HCT116 (cell line): ENCODE measurements around the gene TRIM13. TPM values are rescaled to one million over a fixed set of nuclear protein-coding genes. Genes with fewer than 3 reads are reported as not detected.

Experiments
- ATAC-seq: fragments of 200-7000 bp; cut with Tn5 transposase; 2 replicates; pipeline ENCODE4 v1.9.1; 2020; ENCODE audit warnings: mild to moderate bottlenecking, moderate library complexity
- BruUV-seq: library from RNA; stranded (reverse); fragments of 400-500 nt; replicated peaks from 2 replicates; lab custom pipeline; 2021; lab: Mats Ljungman, UMichigan
- CTCF ChIA-PET: fragments of 300-600 bp; sonication (Branson Sonifier 250); formaldehyde crosslinking; loops from one replicate; lab custom pipeline; 2021; ENCODE audit warnings: antibody characterized with exemption; lab: Charles Lee
- POLR2A ChIA-PET: fragments of 300-600, 350-600 bp; sonication (Branson Sonifier 250); formaldehyde crosslinking; loops from one replicate; lab custom pipeline; 2021; ENCODE audit warnings: antibody characterized with exemption; lab: Charles Lee
- RAD21 ChIA-PET, 2 experiments: fragments of 300-600 bp; sonication (Branson Sonifier 250); formaldehyde crosslinking; loops; one replicate each; lab custom pipeline; 2023; ENCODE audit warnings: low total read pairs in 2 of 2; ENCODE audit not compliant: uncharacterized antibody in 2 of 2, unreplicated experiment in 2 of 2, low non-redundant PET in 1 of 2; lab: Charles Lee
- DNase-seq: peaks from one replicate; pipeline ENCODE4 v3.0.0-alpha.2; 2010; ENCODE audit warnings: low read depth, low spot score
- H2AFZ ChIP-seq: fragments of 200-600 bp; shearing (Covaris generic), sonication (generic); 2 replicates; pipeline ENCODE4 v1.6.1; 2017; ENCODE audit warnings: low read depth, mixed run types, mixed read lengths, antibody characterized with exemption, low read length; ENCODE audit not compliant: poor library complexity, severe bottlenecking
- H3K27ac ChIP-seq: 2 replicates; pipeline ENCODE4 v1.5.1; 2012; ENCODE audit warnings: low read depth, low read length
- H3K27me3 ChIP-seq: fragments of 200-600 bp; sonication (generic); 2 replicates; pipeline ENCODE4 v1.6.1; 2016; ENCODE audit warnings: mixed run types, low read length, mixed read lengths; ENCODE audit not compliant: insufficient read depth
- H3K36me3 ChIP-seq, 2 experiments: fragments of 200-500 bp in 1 of 2; fragments of 200-600 bp in 1 of 2; sonication (Bioruptor generic) in 1 of 2; sonication (generic) in 1 of 2; 2 replicates each; pipeline versions ENCODE4 v1.5.1 to v1.6.1; 2014 to 2016; ENCODE audit warnings: low read length in 2 of 2, inconsistent platforms in 1 of 2, mixed read lengths in 1 of 2, mixed run types in 1 of 2; ENCODE audit not compliant: insufficient read depth in 2 of 2, control insufficient read depth in 1 of 2
- H3K4me1 ChIP-seq, 2 experiments: fragments of 200-600 bp in 1 of 2; sonication (generic) in 1 of 2; 2 replicates each; pipeline versions ENCODE4 v1.5.1 to v1.6.1; 2012 to 2017; ENCODE audit warnings: low read length in 2 of 2, inconsistent platforms in 1 of 2, mild to moderate bottlenecking in 1 of 2, mixed read lengths in 1 of 2, mixed run types in 1 of 2, moderate library complexity in 1 of 2; ENCODE audit not compliant: insufficient read depth in 2 of 2, control insufficient read depth in 1 of 2
- H3K4me2 ChIP-seq: fragments of 200-600 bp; sonication (generic); 2 replicates; pipeline ENCODE4 v1.6.1; 2017; ENCODE audit warnings: mixed run types, low read length, mixed read lengths
- H3K4me3 ChIP-seq, 2 experiments: fragments of 200-600 bp in 1 of 2; sonication (generic) in 1 of 2; replicated peaks in 1 of 2; 2 replicates each; pipeline ENCODE4 v1.5.1; 2011 to 2016; ENCODE audit warnings: low read length in 2 of 2, control low read depth in 1 of 2, low read depth in 1 of 2, mild to moderate bottlenecking in 1 of 2, mixed read lengths in 1 of 2, mixed run types in 1 of 2
- H3K79me2 ChIP-seq: fragments of 200-600 bp; sonication (generic); 2 replicates; pipeline ENCODE4 v1.6.1; 2017; ENCODE audit warnings: mild to moderate bottlenecking, mixed run types, low read length, moderate library complexity, mixed read lengths; ENCODE audit not compliant: insufficient read depth
- H3K9ac ChIP-seq: fragments of 200-600 bp; sonication (generic); 2 replicates; pipeline ENCODE4 v1.6.1; 2016; ENCODE audit warnings: low read length, mixed read lengths
- H3K9me2 ChIP-seq: fragments of 200-600 bp; sonication (generic), shearing (Covaris generic); 2 replicates; pipeline ENCODE4 v1.6.1; 2017; ENCODE audit warnings: mixed run types, mild to moderate bottlenecking, moderate library complexity; ENCODE audit not compliant: insufficient read depth
- H3K9me3 ChIP-seq, 2 experiments: fragments of 200-500 bp in 1 of 2; fragments of 200-600 bp in 1 of 2; sonication (Bioruptor generic) in 1 of 2; sonication (generic) in 1 of 2; 2 replicates each; pipeline ENCODE4 v1.6.1; 2014 to 2017; ENCODE audit warnings: low read length in 2 of 2, mixed read lengths in 2 of 2, inconsistent platforms in 1 of 2, low read depth in 1 of 2, mild to moderate bottlenecking in 1 of 2, mixed run types in 1 of 2, moderate library complexity in 1 of 2; ENCODE audit not compliant: control insufficient read depth in 1 of 2, insufficient read depth in 1 of 2
- H4K20me1 ChIP-seq: fragments of 200-600 bp; sonication (generic), shearing (Covaris generic); 2 replicates; pipeline ENCODE4 v1.6.1; 2017; ENCODE audit warnings: mixed run types, mild to moderate bottlenecking, moderate library complexity; ENCODE audit not compliant: insufficient read depth
- EGR1 ChIP-seq: IDR thresholded peaks from 2 replicates; pipeline ENCODE4 v1.6.1; 2012; ENCODE audit warnings: low read depth
- EZH2 ChIP-seq: fragments of 200-600 bp; sonication (generic); IDR thresholded peaks from 2 replicates; pipeline ENCODE4 v1.6.1; 2017; ENCODE audit warnings: antibody characterized with exemption, mixed run types
- EZH2phosphoT487 ChIP-seq: fragments of 200-600 bp; IDR thresholded peaks from 2 replicates; pipeline ENCODE4 v1.6.1; 2018; ENCODE audit warnings: antibody characterized with exemption, borderline replicate concordance
- POLR2A ChIP-seq: IDR thresholded peaks from 2 replicates; pipeline ENCODE4 v1.7.0; 2011; ENCODE audit warnings: borderline replicate concordance; ENCODE audit not compliant: insufficient read depth, insufficient read length; ENCODE audit errors: extremely low read depth
- RAD21 ChIP-seq: IDR thresholded peaks from 2 replicates; pipeline ENCODE4 v1.6.1; 2012; ENCODE audit warnings: low read depth, mild to moderate bottlenecking
- SIN3A ChIP-seq: IDR thresholded peaks from 2 replicates; pipeline ENCODE4 v1.6.1; 2012; ENCODE audit warnings: low read depth
- SP1 ChIP-seq: IDR thresholded peaks from 2 replicates; pipeline ENCODE4 v1.6.1; 2012; ENCODE audit warnings: low read depth
- SRF ChIP-seq: IDR thresholded peaks from 2 replicates; pipeline ENCODE4 v1.6.1; 2012; ENCODE audit warnings: low read depth
- ZNF274 ChIP-seq: fragments of 200-500 bp; sonication (Bioruptor generic); IDR thresholded peaks from 2 replicates; pipeline ENCODE4 v1.6.1; 2014; ENCODE audit warnings: mild to moderate bottlenecking, low read depth, low read length, inconsistent platforms
- intact Hi-C: fragments of 100-400 bp; cut with micrococcal nuclease; formaldehyde crosslinking; loops from 2 replicates; pipeline ENCODE4 v1.10.0; 2022
- total RNA-seq: library from RNA; stranded (reverse); gene quantifications from one replicate; pipeline ENCODE4 v1.2.1, GENCODE V29; 2021; ENCODE audit not compliant: unreplicated experiment
- TF ChIP-seq, protein P1 (sequence below), 3 experiments: fragments of 200-600 bp in 1 of 3; sonication (generic) in 1 of 3; IDR thresholded peaks in 2 of 3; conservative IDR thresholded peaks in 1 of 3; 2 replicates each; pipeline ENCODE4 v1.5.1; 2012 to 2017; ENCODE audit warnings: low read depth in 2 of 3, low read length in 2 of 3, antibody characterized with exemption in 1 of 3, borderline replicate concordance in 1 of 3, control low read depth in 1 of 3, mild to moderate bottlenecking in 1 of 3, mixed read lengths in 1 of 3, mixed run types in 1 of 3, moderate library complexity in 1 of 3; ENCODE audit not compliant: insufficient read depth in 1 of 3
- TF ChIP-seq, protein P2 (sequence below): IDR thresholded peaks from 2 replicates; pipeline ENCODE4 v1.6.1; 2012; ENCODE audit warnings: low read depth
- TF ChIP-seq, protein P3 (sequence below): IDR thresholded peaks from 2 replicates; pipeline ENCODE4 v1.6.1; 2012

Gene TRIM13
- total RNA-seq, 1 experiment from 2014 or later = 24.6 TPM

DNA sequence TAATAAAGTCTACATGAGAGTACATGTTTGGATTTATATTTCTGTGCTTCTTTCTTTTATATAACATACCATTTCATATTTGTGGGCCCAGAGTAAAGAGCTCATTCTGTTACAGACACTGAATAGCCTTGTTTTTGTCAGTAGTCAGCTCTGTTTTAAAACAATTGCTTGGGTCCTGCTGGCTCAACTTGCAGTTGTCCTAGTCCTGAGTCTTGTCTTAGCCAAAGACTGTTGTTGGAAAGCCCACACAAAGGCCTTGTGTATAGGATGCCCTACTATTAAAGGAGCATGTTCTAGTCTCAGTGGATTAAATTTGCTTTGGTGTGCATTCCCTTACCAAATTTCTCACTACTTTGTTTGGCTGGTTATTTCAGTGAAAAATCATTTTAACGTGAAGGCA, 14.6 kb downstream of the TRIM13 start:
- no peaks in the 10 kb centered on the region for H3K9me2 ChIP-seq
- intact Hi-C loops = no loop called here
- no peak for ATAC-seq
- peaks cover 12% of the 10 kb centered on the region; the same call in 1 of the 2 replicates for H4K20me1 ChIP-seq
- RAD21 ChIA-PET = interaction anchor here in 1 of 2 experiments (0.6 kb wide), 1 partner anchor 14 kb away, joined by 5 read pairs; the partner anchor contains the start of gene TRIM13
- no peaks in the 10 kb centered on the region for H3K9me3 ChIP-seq
- CTCF ChIA-PET = interaction anchor here (1.3 kb wide), 1 partner anchor 14 kb away, joined by 5 read pairs; no protein-coding TSS in a partner anchor
- peaks cover 23 to 30% of the 10 kb centered on the region in 2 experiments for H3K36me3 ChIP-seq
- H3K4me1 ChIP-seq = no peaks in the 10 kb centered on the region
- BruUV-seq = TSS peak; percentile 19
- TF ChIP-seq ZNF274 (no peak), SRF (no peak)
- no peak overlapping the region for H3K4me3 ChIP-seq
- no peak for DNase-seq
- H3K27me3 ChIP-seq = no peaks in the 10 kb centered on the region
- no peak overlapping the region for H3K9ac ChIP-seq
- H3K4me2 ChIP-seq = no peak overlapping the region
- POLR2A ChIA-PET = interaction anchor here (1.1 kb wide), 1 partner anchor 14 kb away, joined by 4 read pairs; no protein-coding TSS in a partner anchor
- H3K79me2 ChIP-seq = peaks cover 67% of the 10 kb centered on the region
- no peak overlapping the region for H3K27ac ChIP-seq
- H2AFZ ChIP-seq = no peak overlapping the region

DNA sequence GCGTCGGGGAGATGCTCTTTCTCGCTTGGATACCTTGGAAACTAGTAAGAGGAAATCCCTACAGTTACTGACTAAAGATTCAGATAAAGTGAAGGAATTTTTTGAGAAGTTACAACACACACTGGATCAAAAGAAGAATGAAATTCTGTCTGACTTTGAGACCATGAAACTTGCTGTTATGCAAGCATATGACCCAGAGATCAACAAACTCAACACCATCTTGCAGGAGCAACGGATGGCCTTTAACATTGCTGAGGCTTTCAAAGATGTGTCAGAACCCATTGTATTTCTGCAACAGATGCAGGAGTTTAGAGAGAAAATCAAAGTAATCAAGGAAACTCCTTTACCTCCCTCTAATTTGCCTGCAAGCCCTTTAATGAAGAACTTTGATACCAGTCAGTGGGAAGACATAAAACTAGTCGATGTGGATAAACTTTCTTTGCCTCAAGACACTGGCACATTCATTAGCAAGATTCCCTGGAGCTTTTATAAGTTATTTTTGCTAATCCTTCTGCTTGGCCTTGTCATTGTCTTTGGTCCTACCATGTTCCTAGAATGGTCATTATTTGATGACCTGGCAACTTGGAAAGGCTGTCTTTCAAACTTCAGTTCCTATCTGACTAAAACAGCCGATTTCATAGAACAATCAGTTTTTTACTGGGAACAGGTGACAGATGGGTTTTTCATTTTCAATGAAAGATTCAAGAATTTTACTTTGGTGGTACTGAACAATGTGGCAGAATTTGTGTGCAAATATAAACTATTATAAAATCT, 15.7 kb downstream of the TRIM13 start:
- H3K27me3 ChIP-seq = no peaks in the 10 kb centered on the region

More for the DNA sequence above, 15.7 kb downstream of the TRIM13 start:
- TF ChIP-seq ZNF274 (no peak), SIN3A (no peak), RAD21 (no peak), EGR1 (no peak), EZH2 (no peak), POLR2A (no peak), SP1 (no peak), EZH2phosphoT487 (no peak)
- TF ChIP-seq, protein P1, sequence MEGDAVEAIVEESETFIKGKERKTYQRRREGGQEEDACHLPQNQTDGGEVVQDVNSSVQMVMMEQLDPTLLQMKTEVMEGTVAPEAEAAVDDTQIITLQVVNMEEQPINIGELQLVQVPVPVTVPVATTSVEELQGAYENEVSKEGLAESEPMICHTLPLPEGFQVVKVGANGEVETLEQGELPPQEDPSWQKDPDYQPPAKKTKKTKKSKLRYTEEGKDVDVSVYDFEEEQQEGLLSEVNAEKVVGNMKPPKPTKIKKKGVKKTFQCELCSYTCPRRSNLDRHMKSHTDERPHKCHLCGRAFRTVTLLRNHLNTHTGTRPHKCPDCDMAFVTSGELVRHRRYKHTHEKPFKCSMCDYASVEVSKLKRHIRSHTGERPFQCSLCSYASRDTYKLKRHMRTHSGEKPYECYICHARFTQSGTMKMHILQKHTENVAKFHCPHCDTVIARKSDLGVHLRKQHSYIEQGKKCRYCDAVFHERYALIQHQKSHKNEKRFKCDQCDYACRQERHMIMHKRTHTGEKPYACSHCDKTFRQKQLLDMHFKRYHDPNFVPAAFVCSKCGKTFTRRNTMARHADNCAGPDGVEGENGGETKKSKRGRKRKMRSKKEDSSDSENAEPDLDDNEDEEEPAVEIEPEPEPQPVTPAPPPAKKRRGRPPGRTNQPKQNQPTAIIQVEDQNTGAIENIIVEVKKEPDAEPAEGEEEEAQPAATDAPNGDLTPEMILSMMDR (IDR thresholded peaks at IDR 0.05 in 2 of 3, conservative IDR thresholded peaks at IDR 0.05 in 1 of 3; ENCODE audit: borderline replicate concordance in 1 of 3, insufficient read depth in 1 of 3, low read depth in 2 of 3, low read length in 2 of 3) = no peak
- TF ChIP-seq, protein P2, sequence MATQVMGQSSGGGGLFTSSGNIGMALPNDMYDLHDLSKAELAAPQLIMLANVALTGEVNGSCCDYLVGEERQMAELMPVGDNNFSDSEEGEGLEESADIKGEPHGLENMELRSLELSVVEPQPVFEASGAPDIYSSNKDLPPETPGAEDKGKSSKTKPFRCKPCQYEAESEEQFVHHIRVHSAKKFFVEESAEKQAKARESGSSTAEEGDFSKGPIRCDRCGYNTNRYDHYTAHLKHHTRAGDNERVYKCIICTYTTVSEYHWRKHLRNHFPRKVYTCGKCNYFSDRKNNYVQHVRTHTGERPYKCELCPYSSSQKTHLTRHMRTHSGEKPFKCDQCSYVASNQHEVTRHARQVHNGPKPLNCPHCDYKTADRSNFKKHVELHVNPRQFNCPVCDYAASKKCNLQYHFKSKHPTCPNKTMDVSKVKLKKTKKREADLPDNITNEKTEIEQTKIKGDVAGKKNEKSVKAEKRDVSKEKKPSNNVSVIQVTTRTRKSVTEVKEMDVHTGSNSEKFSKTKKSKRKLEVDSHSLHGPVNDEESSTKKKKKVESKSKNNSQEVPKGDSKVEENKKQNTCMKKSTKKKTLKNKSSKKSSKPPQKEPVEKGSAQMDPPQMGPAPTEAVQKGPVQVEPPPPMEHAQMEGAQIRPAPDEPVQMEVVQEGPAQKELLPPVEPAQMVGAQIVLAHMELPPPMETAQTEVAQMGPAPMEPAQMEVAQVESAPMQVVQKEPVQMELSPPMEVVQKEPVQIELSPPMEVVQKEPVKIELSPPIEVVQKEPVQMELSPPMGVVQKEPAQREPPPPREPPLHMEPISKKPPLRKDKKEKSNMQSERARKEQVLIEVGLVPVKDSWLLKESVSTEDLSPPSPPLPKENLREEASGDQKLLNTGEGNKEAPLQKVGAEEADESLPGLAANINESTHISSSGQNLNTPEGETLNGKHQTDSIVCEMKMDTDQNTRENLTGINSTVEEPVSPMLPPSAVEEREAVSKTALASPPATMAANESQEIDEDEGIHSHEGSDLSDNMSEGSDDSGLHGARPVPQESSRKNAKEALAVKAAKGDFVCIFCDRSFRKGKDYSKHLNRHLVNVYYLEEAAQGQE = no peak
- TF ChIP-seq, protein P3, sequence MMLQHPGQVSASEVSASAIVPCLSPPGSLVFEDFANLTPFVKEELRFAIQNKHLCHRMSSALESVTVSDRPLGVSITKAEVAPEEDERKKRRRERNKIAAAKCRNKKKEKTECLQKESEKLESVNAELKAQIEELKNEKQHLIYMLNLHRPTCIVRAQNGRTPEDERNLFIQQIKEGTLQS = no peak
- TF ChIP-seq, all 23 proteins: peak for 0
- DNase-seq (no peak), ATAC-seq (no peak)
- Histone ChIP-seq H3K9ac (no peak overlapping the region), H3K27ac (no peak overlapping the region), H3K4me3 (no peak overlapping the region), H4K20me1 (peaks cover 12% of the 10 kb centered on the region; the same call in 1 of the 2 replicates), H3K79me2 (peaks cover 58% of the 10 kb centered on the region), H3K4me2 (no peak overlapping the region), H3K9me2 (no peaks in the 10 kb centered on the region), H2AFZ (no peak overlapping the region), H3K4me1 (no peaks in the 10 kb centered on the region), H3K9me3 (no peaks in the 10 kb centered on the region), H3K36me3 (peaks cover 21 to 30% of the 10 kb centered on the region in 2 experiments)
- ChIA-PET CTCF (no interaction called here), POLR2A (no interaction called here), RAD21 (interaction anchor here in 1 of 2 experiments (0.6 kb wide), 1 partner anchor 15 kb away, joined by 5 read pairs; the partner anchor contains the start of gene TRIM13)
- TSS peak; percentile 18 for BruUV-seq
- intact Hi-C loops = no loop called here
